Left lung (tissue), 10 donors: ENCODE data around the gene CLNK. TPM values are rescaled to one million over a fixed set of nuclear protein-coding genes. Genes with fewer than 3 reads are reported as not detected.

ENCODE experiments used
- ATAC-seq: fragments of 200-7000 bp; cut with Tn5 transposase; one replicate; pipeline ENCODE4 v1.9.1; 2020; ENCODE audit warnings: moderate library complexity
- DNase-seq, 4 donors: peaks; one replicate each; pipeline ENCODE4 v3.0.0-alpha.2; 2013 to 2020
- H3K27ac ChIP-seq, 2 donors: fragments of 200-600 bp; sonication (generic) in 1 of 2; one replicate each; pipeline versions ENCODE4 v1.5.0 to v1.8.0; 2020 to 2021
- H3K27me3 ChIP-seq, 2 donors: fragments of 200-600 bp; sonication (generic) in 1 of 2; one replicate each; pipeline versions ENCODE4 v1.5.0 to v1.8.0; 2020 to 2021
- H3K36me3 ChIP-seq, 2 donors: fragments of 200-600 bp; sonication (generic) in 1 of 2; one replicate each; pipeline versions ENCODE4 v1.5.0 to v1.8.0; 2020 to 2021
- H3K4me1 ChIP-seq, 2 donors: fragments of 200-600 bp; one replicate each; pipeline ENCODE4 v1.8.0; 2021
- H3K4me3 ChIP-seq, 2 donors: fragments of 200-600 bp; sonication (generic) in 1 of 2; one replicate each; pipeline versions ENCODE4 v1.5.0 to v1.8.0; 2020 to 2021; ENCODE audit warnings: mild to moderate bottlenecking in 1 of 2
- H3K9me3 ChIP-seq, 2 donors: fragments of 200-600 bp; sonication (generic) in 1 of 2; one replicate each; pipeline versions ENCODE4 v1.5.0 to v1.8.0; 2020 to 2021
- CTCF ChIP-seq, 2 donors: fragments of 200-600 bp; sonication (generic) in 1 of 2; IDR thresholded peaks; one replicate each; pipeline versions ENCODE4 v1.5.0 to v1.8.0; 2021; ENCODE audit warnings: antibody characterized with exemption in 2 of 2
- intact Hi-C, 2 donors: fragments of 100-400 bp; cut with DNase I; formaldehyde crosslinking; loops; one replicate each; pipeline versions ENCODE4 v1.11.2 to v1.14.2; 2022
- polyA plus RNA-seq, 6 donors: library from polyadenylated mRNA; unstranded; fragments of 120-200 nt; gene quantifications; one replicate each; pipeline ENCODE4 v1.2.1, GENCODE V29; 2013; ENCODE audit not compliant: insufficient read length in 6 of 6
- total RNA-seq, 2 donors: library from RNA; stranded (reverse); fragmentation: NEBNext Ultra II Directional; extraction: Animal tissue kit (Norgen Biotek cat#: 25700); gene quantifications; one replicate each; pipeline ENCODE4 v1.2.1, GENCODE V29; 2021
- donor health status: DM: no; HTN: yes; CAD: no.
- donor health status: DM: no; HTN: no; CAD: no.

The CLNK gene
- total and polyA plus RNA-seq, 8 donors: 0.13 to 0.61 (median 0.31) TPM

DNA sequence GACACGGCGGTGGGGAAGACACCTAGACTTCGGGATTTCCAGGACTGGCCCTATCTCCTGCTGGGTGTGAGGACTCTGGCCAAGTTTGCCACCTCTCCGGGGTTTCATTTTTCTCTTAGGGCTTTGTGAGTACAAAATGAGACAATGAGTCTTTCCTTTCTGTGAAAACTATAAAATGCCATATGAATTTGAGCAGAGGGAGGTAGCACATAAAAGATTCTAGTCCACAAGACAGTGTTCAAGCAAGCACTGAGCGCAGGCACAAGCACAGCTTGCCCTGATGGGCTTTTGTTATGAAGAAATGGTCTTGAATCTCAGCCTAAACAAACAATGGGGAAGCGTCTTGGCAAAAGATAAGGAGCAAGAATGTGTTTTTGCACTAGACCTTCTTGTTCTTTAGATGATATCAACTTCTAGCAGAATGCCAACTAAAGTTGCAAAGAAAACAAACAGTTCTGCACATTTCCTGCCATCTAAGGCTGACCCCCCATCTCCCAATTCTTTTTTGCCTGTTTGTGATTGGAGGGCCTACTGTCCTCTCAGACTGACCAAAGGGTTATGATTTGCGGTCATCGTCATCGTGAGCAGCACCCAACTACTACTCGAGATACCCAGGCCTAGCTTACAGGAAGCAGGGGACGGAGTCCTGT lies 154.3 kb downstream of the CLNK start:
- DNase-seq: no peak
- H3K4me3 ChIP-seq: no peak overlapping the region
- TF ChIP-seq CTCF (IDR thresholded peaks at IDR 0.05): no peak
- intact Hi-C loops: loop anchor here in 1 of 2 donors (10.0 kb wide), 1 partner anchor 75 kb away; the partner anchor contains the start of gene ZNF518B
- no peaks in the 10 kb centered on the region for H3K9me3 ChIP-seq
- no peaks in the 10 kb centered on the region for H3K4me1 ChIP-seq
- no peaks in the 10 kb centered on the region for H3K36me3 ChIP-seq
- H3K27ac ChIP-seq: no peak overlapping the region
- ATAC-seq: no peak
- no peaks in the 10 kb centered on the region for H3K27me3 ChIP-seq

DNA sequence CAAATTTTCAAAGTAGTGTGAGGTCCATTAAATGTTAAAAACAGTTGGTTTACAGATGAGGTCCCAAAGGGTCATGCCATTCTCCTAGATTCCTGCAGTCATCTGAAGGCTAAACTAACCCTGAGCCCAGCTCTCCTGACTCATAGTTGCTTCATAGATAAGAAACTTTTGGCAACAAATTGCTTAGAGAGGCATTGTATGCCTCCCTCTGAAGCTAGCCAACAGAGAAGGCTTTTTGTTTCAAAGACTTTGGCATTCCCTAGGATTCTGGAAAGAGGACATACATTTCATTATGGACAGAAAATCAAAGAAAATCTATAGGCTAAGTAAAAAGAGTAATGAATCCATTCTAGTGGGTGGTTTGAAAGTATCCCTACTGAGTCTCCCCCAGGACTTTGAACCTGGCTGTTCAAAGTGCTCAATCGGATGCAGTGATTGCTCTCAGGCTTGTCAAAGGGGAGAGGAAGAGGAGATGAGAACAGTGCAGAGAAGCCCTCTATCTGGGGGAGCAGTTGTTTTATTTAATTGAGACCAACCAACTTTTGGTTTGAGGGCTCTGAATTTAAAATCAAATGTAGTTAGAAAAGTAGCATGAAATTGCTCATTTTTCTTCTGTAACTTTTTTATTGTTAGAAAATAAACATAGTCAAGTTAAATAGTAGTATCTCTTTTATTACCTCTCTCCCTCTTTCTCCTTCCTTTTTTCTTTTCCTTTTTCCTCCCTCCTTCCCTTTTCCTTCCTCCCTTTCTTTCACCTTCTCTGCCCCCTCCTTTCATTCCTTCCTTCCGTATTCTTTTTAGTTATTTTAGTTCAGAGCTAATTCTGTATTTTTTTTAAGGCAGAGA lies 155.1 kb downstream of the CLNK start:
- H3K36me3 ChIP-seq: no peaks in the 10 kb centered on the region
- DNase-seq (no peak), ATAC-seq (no peak)
- no peaks in the 10 kb centered on the region for H3K9me3 ChIP-seq
- intact Hi-C loops: loop anchor here in 1 of 2 donors (10.0 kb wide), 1 partner anchor 75 kb away; the partner anchor contains the start of gene ZNF518B
- H3K4me1 ChIP-seq: no peaks in the 10 kb centered on the region
- H3K4me3 ChIP-seq: no peak overlapping the region
- H3K27ac ChIP-seq: no peak overlapping the region
- TF ChIP-seq CTCF (IDR thresholded peaks at IDR 0.05): no peak
- H3K27me3 ChIP-seq: no peaks in the 10 kb centered on the region

GRCh38 chr4:10527438-10527837 lies 157.1 kb downstream of the CLNK start:
- no peak for TF ChIP-seq CTCF (IDR thresholded peaks at IDR 0.05)
- Histone ChIP-seq H3K36me3 (no peaks in the 10 kb centered on the region), H3K9me3 (no peaks in the 10 kb centered on the region), H3K27me3 (no peaks in the 10 kb centered on the region), H3K27ac (no peak overlapping the region), H3K4me3 (no peak overlapping the region), H3K4me1 (no peaks in the 10 kb centered on the region)
- intact Hi-C loops: no loop called here
- ATAC-seq: no peak
- no peak for DNase-seq

DNA sequence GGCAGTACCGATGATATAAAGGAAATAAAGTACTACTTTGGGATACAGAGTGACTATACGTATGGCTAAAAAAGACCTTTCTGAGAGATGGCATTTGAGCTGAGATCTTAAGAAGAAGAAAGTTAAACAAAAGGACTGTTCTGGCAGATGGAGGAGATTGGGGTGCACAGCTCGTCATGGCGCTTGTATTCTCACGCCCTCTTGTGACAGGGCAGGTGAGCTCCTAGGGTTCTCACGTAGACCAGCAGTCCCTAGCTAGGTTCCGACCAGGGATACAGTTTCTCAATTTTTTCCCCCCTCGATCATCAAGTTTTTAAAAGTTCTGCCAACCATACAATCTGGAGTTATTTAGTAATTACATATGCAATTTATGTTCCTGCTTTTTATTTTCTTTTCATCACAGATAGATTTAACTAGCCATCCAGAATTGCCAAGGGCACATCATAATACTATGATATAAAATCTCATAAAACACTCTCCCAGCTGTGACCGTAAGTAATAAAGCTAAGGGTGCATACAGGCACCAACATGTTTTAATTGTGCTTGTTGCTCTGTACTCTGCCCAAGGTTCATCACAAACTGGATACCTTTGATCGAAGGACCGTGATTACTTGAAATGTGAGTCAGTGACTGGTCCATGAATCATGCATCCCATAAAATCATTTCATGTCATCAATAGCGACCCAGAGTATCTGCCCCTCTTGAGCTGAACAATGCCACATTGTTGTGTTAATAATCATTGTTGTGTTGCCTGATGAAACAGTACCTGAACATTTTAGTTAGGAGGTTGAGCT lies 157.9 kb downstream of the CLNK start:
- ATAC-seq: no peak

More for the DNA sequence above, 157.9 kb downstream of the CLNK start:
- intact Hi-C loops: no loop called here
- H3K36me3 ChIP-seq: no peaks in the 10 kb centered on the region
- no peak for TF ChIP-seq CTCF (IDR thresholded peaks at IDR 0.05)
- H3K9me3 ChIP-seq: no peaks in the 10 kb centered on the region
- no peak overlapping the region for H3K4me3 ChIP-seq
- no peaks in the 10 kb centered on the region for H3K27me3 ChIP-seq
- H3K27ac ChIP-seq: no peak overlapping the region
- no peaks in the 10 kb centered on the region for H3K4me1 ChIP-seq
- DNase-seq: no peak
